Endothelial cell of umbilical vein (primary cell): ENCODE measurements around the gene CPNE1. TPM values are rescaled to one million over a fixed set of nuclear protein-coding genes. Genes with fewer than 3 reads are reported as not detected.

Experiments
- BruUV-seq: library from RNA; stranded (reverse); fragments of 400-500 nt; replicated peaks from 2 replicates; lab custom pipeline; 2021; lab: Mats Ljungman, UMichigan
- CTCF ChIA-PET: fragments of 300-600, 350-600 bp; sonication (Branson Sonifier 250); formaldehyde crosslinking; loops from one replicate; lab custom pipeline; 2021; ENCODE audit warnings: antibody characterized with exemption, inconsistent platforms; lab: Charles Lee
- POLR2A ChIA-PET: fragments of 300-600, 350-600 bp; sonication (Branson Sonifier 250); formaldehyde crosslinking; loops from one replicate; lab custom pipeline; 2021; ENCODE audit warnings: antibody characterized with exemption, inconsistent platforms; lab: Charles Lee
- DNase-seq: peaks from one replicate; pipeline ENCODE4 v3.0.0-alpha.2; 2011; ENCODE audit warnings: low read depth, low spot score
- FAIRE-seq: peaks from 2 replicates; lab custom pipeline; 2011; peaks lifted over from hg19 to GRCh38; lab: Jason Lieb, UNC
- H2AFZ ChIP-seq: 2 replicates; pipeline ENCODE4 v1.6.0; 2012; ENCODE audit warnings: low read depth, low read length, control low read depth, inconsistent platforms
- H3K27ac ChIP-seq: 2 replicates; pipeline ENCODE4 v1.5.1; 2011; ENCODE audit warnings: low read depth, mild to moderate bottlenecking, control low read depth, low read length, moderate library complexity; ENCODE audit not compliant: insufficient read depth
- H3K27me3 ChIP-seq, 2 experiments: 2 replicates each; pipeline versions ENCODE4 v1.6.0 to v1.6.1; 2011; ENCODE audit warnings: low read length in 2 of 2, mixed read lengths in 1 of 2; ENCODE audit not compliant: control insufficient read depth in 2 of 2, insufficient read depth in 2 of 2
- H3K36me3 ChIP-seq, 2 experiments: 2 replicates in 1 of 2; 3 replicates in 1 of 2; pipeline ENCODE4 v1.5.1; 2011; ENCODE audit warnings: low read length in 2 of 2, mild to moderate bottlenecking in 1 of 2, moderate library complexity in 1 of 2; ENCODE audit not compliant: control insufficient read depth in 2 of 2, insufficient read depth in 2 of 2; ENCODE audit errors: extremely low read depth in 1 of 2
- H3K4me1 ChIP-seq: 3 replicates; pipeline ENCODE4 v1.5.1; 2011; ENCODE audit warnings: mild to moderate bottlenecking, low read length; ENCODE audit not compliant: control insufficient read depth, insufficient read depth; ENCODE audit errors: extremely low read depth
- H3K4me2 ChIP-seq: 2 replicates; pipeline ENCODE4 v1.6.1; 2011; ENCODE audit warnings: low read length, control low read depth, mixed read lengths; ENCODE audit not compliant: insufficient read depth
- H3K4me3 ChIP-seq, 3 experiments: fragments of 200-600 bp in 1 of 3; sonication (generic), shearing (Covaris generic) in 1 of 3; replicated peaks in 1 of 3; 2 replicates each; pipeline ENCODE4 v1.5.1; 2011 to 2016; ENCODE audit warnings: control low read depth in 3 of 3, low read length in 3 of 3, mild to moderate bottlenecking in 2 of 3, inconsistent platforms in 1 of 3, low read depth in 1 of 3, moderate library complexity in 1 of 3; ENCODE audit not compliant: insufficient read depth in 1 of 3
- H3K79me2 ChIP-seq: 2 replicates; pipeline ENCODE4 v1.6.0; 2012; ENCODE audit warnings: low read length, inconsistent platforms; ENCODE audit not compliant: control insufficient read depth, insufficient read depth
- H3K9ac ChIP-seq: replicated peaks from 2 replicates; pipeline ENCODE3; 2011; ENCODE audit warnings: low read length, control low read depth; ENCODE audit not compliant: insufficient read depth; ENCODE audit errors: extremely low read depth
- H3K9me1 ChIP-seq: replicated peaks from 3 replicates; pipeline ENCODE4 v1.6.0; 2011; ENCODE audit warnings: mild to moderate bottlenecking, low read length; ENCODE audit not compliant: control insufficient read depth, insufficient read depth; ENCODE audit errors: extremely low read depth
- H3K9me3 ChIP-seq: replicated peaks from 2 replicates; pipeline ENCODE4 v1.5.1; 2012; ENCODE audit warnings: low read length, inconsistent platforms; ENCODE audit not compliant: control insufficient read depth, insufficient read depth
- H4K20me1 ChIP-seq: replicated peaks from 2 replicates; pipeline ENCODE3; 2011; ENCODE audit warnings: mild to moderate bottlenecking, low read length; ENCODE audit not compliant: control insufficient read depth, insufficient read depth; ENCODE audit errors: extremely low read depth
- EZH2 ChIP-seq: IDR thresholded peaks from 2 replicates; pipeline ENCODE4 v1.6.1; 2012; ENCODE audit warnings: borderline replicate concordance, low read depth, mild to moderate bottlenecking, moderate library complexity, low read length, inconsistent platforms; ENCODE audit not compliant: severe bottlenecking
- FOS ChIP-seq: IDR thresholded peaks from 2 replicates; pipeline ENCODE4 v1.6.1; 2011; ENCODE audit warnings: mild to moderate bottlenecking, low read length, moderate library complexity, borderline replicate concordance; ENCODE audit not compliant: insufficient read depth
- GATA2 ChIP-seq: IDR thresholded peaks from 2 replicates; pipeline ENCODE4 v1.7.0; 2011; ENCODE audit warnings: low read depth, mild to moderate bottlenecking, moderate library complexity, mixed read lengths, low read length; ENCODE audit not compliant: insufficient read length, insufficient read depth
- JUN ChIP-seq: IDR thresholded peaks from 2 replicates; pipeline ENCODE4 v1.6.1; 2011; ENCODE audit warnings: borderline replicate concordance, low read depth; ENCODE audit not compliant: insufficient read length, insufficient read depth
- MAX ChIP-seq: IDR thresholded peaks from 2 replicates; pipeline ENCODE4 v1.6.1; 2011; ENCODE audit not compliant: insufficient read depth, insufficient read length
- MYC ChIP-seq: IDR thresholded peaks from one replicate; pipeline ENCODE4 v1.6.1; 2011; ENCODE audit warnings: mild to moderate bottlenecking, low read depth, low read length
- POLR2A ChIP-seq: IDR thresholded peaks from 2 replicates; pipeline ENCODE4 v1.6.1; 2012; ENCODE audit warnings: low read depth, mild to moderate bottlenecking, control low read depth, low read length
- POLR2AphosphoS5 ChIP-seq: IDR thresholded peaks from 2 replicates; pipeline ENCODE4 v1.6.1; 2012; ENCODE audit warnings: low read depth, mild to moderate bottlenecking, control low read depth, low read length, moderate library complexity; ENCODE audit not compliant: insufficient read depth
- dilution Hi-C: fragments of 300-500 bp; cut with MboI; formaldehyde crosslinking; loops from one replicate; pipeline ENCODE4 v1.15.0; 2019; ENCODE audit warnings: low sequenced_read_pairs; ENCODE audit not compliant: extremely low pct_ligation_motif_present
- intact Hi-C: fragments of 100-400 bp; cut with micrococcal nuclease; formaldehyde crosslinking; loops from one replicate; pipeline ENCODE4 v1.10.0; 2022
- polyA plus RNA-seq, 4 experiments: library from polyadenylated mRNA; depleted of rRNA in 3 of 4; stranded (reverse) in 3 of 4; unstranded in 1 of 4; fragments of >200 nt; gene quantifications; 2 replicates each; pipeline versions ENCODE4 v1.2.1 to v1.2.3, GENCODE V29; 2011 to 2012; ENCODE audit warnings: missing spikeins in 1 of 4
- total RNA-seq: library from RNA; stranded (reverse); gene quantifications from 2 replicates; pipeline ENCODE4 v1.2.3, GENCODE V29; 2021
- TF ChIP-seq, protein P1 (sequence below), 2 donors: IDR thresholded peaks; 1 replicate in 1 of 2; 2 replicates in 1 of 2; pipeline ENCODE4 v1.5.1; 2011; ENCODE audit warnings: low read length in 2 of 2, mild to moderate bottlenecking in 2 of 2, moderate library complexity in 2 of 2, control low read depth in 1 of 2, inconsistent platforms in 1 of 2, low read depth in 1 of 2; ENCODE audit not compliant: insufficient read depth in 1 of 2; ENCODE audit errors: extremely low read depth in 1 of 2

Gene CPNE1
- total and polyA plus RNA-seq, 2 donors (not counting 3 experiments of a cell fraction or from before 2014, with no cell fraction given) = 244 to 316 TPM

- Histone ChIP-seq H3K4me3 (no peak overlapping the region), H3K9ac (no peak overlapping the region), H2AFZ (no peak overlapping the region), H3K27me3 (no peaks in the 10 kb centered on the region), H3K79me2 (peaks cover 99% of the 10 kb centered on the region), H3K36me3 (peaks cover 19 to 21% of the 10 kb centered on the region in 2 experiments), H3K27ac (no peak overlapping the region), H3K9me3 (no peaks in the 10 kb centered on the region), H3K4me1 (peaks cover 14% of the 10 kb centered on the region), H3K9me1 (no peaks in the 10 kb centered on the region), H4K20me1 (peaks cover 25% of the 10 kb centered on the region), H3K4me2 (no peak overlapping the region)
- CTCF ChIA-PET = interaction anchor here (0.6 to 1.5 kb wide), 4 partner anchors 12 to 194 kb away, joined by 3 to 5 read pairs (median 3); no protein-coding TSS in a partner anchor
- no peak for FAIRE-seq
- intact Hi-C loops (no loop called here), dilution Hi-C loops (no loop called here)
- POLR2A ChIA-PET = no interaction called here
- TF ChIP-seq MAX (no peak), POLR2AphosphoS5 (no peak), MYC (no peak)
- no TSS peak for BruUV-seq
- no peak for DNase-seq
These were observed 7.4 kb downstream of the CPNE1 start for GRCh38 chr20:35657271-35657670.

- TF ChIP-seq EZH2 (no peak), POLR2AphosphoS5 (no peak), MYC (no peak), FOS (no peak), GATA2 (no peak), JUN (no peak), POLR2A (no peak), MAX (no peak)
- TF ChIP-seq, protein P1, sequence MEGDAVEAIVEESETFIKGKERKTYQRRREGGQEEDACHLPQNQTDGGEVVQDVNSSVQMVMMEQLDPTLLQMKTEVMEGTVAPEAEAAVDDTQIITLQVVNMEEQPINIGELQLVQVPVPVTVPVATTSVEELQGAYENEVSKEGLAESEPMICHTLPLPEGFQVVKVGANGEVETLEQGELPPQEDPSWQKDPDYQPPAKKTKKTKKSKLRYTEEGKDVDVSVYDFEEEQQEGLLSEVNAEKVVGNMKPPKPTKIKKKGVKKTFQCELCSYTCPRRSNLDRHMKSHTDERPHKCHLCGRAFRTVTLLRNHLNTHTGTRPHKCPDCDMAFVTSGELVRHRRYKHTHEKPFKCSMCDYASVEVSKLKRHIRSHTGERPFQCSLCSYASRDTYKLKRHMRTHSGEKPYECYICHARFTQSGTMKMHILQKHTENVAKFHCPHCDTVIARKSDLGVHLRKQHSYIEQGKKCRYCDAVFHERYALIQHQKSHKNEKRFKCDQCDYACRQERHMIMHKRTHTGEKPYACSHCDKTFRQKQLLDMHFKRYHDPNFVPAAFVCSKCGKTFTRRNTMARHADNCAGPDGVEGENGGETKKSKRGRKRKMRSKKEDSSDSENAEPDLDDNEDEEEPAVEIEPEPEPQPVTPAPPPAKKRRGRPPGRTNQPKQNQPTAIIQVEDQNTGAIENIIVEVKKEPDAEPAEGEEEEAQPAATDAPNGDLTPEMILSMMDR (IDR thresholded peaks at IDR 0.05; ENCODE audit: extremely low read depth in 1 of 2, insufficient read depth in 1 of 2, low read depth in 1 of 2, low read length in 2 of 2) = no peak
- no peaks in the 10 kb centered on the region for H3K27me3 ChIP-seq
- H3K4me2 ChIP-seq = no peak overlapping the region
- ChIA-PET CTCF (interaction anchor here (1.7 kb wide), 1 partner anchor 35 kb away, joined by 5 read pairs; no protein-coding TSS in a partner anchor), POLR2A (no interaction called here)
- BruUV-seq = TSS peak; percentile 11
- H2AFZ ChIP-seq = no peak overlapping the region
- dilution Hi-C loops (no loop called here), intact Hi-C loops (no loop called here)
- H3K9me1 ChIP-seq = no peaks in the 10 kb centered on the region
- H3K4me3 ChIP-seq = no peak overlapping the region
- peaks cover 16% of the 10 kb centered on the region for H4K20me1 ChIP-seq
- H3K36me3 ChIP-seq = peaks cover 21% of the 10 kb centered on the region in 2 experiments
- H3K79me2 ChIP-seq = peaks cover 97% of the 10 kb centered on the region
- no peak overlapping the region for H3K27ac ChIP-seq
- H3K9me3 ChIP-seq = no peaks in the 10 kb centered on the region
- FAIRE-seq (no peak), DNase-seq (no peak)
- no peaks in the 10 kb centered on the region for H3K4me1 ChIP-seq
- H3K9ac ChIP-seq = no peak overlapping the region
These were observed 10.3 kb downstream of the CPNE1 start for GRCh38 chr20:35654415-35654814.
